NOMO-1 (cell line): ENCODE results near the gene CPNE7.
"Not testable (repeated sequence)": the region's sequence is repeated elsewhere in the genome, so short reads cannot be mapped to it uniquely, and the experiment has no call there.

Experiments
- DNase-seq, 2 experiments: peaks; one replicate each; lab custom pipeline; 2025; ENCODE audit not compliant: unreplicated experiment in 2 of 2; lab: John Stamatoyannopoulos, UW

Gene CPNE7

DNA sequence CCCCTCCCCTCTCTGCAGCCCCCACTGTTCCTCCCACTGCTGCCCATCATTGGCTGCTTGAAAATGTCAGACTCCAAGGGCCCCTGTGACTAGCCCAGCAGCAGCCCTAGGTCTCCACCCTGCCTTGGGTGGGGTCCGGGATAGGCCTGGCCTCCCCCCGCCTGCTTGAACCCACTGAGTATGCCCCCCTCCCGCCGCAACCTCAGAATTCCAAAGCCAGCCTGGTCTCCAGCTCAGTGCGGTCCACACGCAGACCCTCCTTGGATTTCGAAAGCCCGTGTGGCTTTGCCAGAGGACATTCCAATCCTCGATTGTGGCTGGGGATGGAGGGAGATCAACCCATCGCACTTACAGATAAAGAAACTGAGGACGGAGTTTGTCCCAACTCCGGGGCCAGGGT, 44.3 kb downstream of the CPNE7 start:
- DNase-seq = no peak

DNA sequence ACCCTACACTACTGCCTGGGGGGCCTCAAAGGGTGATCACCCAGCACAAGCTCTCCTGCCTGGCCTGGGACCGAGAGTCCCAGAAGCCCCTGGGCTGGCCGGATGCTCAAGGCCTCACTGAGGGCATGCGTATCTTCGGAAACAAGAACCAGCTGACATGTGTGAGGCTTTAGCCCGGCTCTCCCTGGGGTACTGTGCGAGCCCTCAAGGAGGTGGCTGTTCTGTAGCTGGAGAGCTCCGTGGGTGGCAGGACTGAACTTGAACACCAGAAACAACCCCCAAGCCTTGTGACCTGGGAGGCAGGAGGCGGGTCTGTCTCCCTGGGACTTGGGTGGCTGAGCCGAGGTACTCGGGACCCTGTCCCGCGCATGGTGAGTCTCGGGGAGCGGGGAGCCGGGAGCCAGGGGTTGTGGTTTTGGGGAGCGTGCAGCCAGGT, 44.9 kb downstream of the CPNE7 start:
- DNase-seq = no peak

DNA sequence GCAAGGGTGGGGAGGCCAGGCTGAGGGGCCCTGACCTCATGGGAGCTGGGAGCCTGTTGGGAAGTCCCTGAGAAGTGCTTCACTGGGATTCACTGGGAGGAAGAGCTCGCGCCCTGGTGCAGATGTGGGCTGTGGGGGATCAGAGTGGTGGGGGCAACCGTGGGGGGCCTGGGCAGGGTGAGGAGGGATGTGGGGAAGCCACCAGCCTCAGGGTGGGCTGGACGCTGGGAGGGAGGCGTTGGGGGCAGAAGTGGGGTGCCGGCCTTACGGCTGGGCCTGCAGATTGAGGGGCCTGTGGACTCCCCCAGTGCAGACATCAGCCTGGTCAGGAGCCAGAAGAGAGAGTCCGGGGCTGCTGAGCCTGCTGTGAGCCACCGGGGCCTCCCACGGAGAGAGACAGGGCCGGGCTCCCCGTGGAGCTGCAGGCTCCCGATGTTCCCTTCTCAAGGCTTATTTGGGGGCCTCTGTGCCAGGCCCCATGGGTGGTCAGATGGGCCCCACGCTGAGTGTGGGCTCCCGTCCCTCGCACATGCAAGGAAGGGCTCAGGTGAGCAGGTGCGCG, 45.7 kb downstream of the CPNE7 start:
- no peak for DNase-seq

DNA sequence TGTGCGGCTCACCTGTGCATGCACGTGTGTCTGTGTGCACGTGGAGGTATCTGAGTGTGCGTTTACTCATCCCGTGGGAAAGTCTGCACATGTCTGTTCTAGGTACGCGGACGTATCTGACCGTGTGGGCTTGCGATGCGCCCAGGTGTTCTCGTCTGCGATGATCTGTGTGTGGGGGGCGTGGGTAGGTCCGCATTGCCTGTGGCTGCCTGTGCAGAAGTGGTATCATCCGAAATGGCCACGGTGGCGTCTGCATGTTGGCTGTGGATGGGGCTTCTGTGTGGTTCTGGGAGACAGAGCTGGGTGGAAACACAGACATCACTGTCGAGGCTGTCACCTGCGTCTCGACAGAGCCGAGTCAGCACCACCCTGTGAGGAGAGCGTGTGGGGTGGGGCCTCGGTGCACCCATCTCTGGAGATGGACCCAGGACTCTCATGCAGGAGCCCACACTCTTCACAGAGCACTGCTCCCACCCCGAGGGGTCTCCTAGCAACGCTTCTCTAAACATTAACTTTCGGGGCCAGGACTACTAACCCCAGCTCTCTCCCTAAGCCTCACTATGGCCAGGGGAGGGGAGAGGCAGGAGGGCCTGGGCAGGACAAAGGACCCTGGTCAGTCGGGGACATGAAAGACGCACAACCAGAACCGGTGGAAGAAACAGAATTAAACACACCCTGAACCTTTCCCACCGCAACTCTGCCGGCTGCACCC, 46.3 kb downstream of the CPNE7 start:
- DNase-seq = no peak

DNA sequence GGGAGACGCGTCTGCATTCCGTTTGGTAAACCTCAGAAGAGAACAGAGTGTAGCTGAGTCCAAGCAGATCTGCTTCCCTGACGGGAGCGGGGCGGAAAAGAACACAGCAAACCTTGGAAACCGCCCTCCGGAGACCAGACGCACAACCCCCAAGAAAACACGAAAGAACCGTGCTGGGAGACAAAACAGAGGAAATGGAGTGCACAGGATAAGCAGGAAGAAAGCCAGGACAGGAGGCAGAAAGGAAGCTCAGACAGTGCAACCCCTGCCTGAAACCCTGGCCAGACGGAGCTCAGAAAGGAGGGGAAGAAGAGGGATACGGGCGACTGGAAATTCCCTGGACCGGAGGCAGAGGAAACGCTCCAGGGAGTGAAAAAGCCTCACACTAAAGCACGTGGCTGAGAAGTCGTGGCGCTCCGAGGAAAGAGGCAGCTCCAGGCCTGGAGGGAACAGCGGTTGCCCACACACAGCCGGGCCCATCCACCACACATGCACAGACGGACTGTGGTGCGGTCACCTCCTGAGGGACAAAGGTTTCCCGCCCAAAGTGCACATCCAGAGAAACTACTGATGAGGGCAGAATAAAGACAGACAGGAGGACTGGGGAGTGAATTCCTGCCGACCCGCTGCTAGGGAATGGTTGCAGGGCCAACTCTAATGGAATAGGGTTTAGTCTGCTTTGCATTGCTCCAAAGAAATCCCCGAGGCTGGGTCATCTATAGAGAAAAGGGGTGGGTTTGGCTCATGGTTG, 48.1 kb downstream of the CPNE7 start:
- DNase-seq = no peak

DNA sequence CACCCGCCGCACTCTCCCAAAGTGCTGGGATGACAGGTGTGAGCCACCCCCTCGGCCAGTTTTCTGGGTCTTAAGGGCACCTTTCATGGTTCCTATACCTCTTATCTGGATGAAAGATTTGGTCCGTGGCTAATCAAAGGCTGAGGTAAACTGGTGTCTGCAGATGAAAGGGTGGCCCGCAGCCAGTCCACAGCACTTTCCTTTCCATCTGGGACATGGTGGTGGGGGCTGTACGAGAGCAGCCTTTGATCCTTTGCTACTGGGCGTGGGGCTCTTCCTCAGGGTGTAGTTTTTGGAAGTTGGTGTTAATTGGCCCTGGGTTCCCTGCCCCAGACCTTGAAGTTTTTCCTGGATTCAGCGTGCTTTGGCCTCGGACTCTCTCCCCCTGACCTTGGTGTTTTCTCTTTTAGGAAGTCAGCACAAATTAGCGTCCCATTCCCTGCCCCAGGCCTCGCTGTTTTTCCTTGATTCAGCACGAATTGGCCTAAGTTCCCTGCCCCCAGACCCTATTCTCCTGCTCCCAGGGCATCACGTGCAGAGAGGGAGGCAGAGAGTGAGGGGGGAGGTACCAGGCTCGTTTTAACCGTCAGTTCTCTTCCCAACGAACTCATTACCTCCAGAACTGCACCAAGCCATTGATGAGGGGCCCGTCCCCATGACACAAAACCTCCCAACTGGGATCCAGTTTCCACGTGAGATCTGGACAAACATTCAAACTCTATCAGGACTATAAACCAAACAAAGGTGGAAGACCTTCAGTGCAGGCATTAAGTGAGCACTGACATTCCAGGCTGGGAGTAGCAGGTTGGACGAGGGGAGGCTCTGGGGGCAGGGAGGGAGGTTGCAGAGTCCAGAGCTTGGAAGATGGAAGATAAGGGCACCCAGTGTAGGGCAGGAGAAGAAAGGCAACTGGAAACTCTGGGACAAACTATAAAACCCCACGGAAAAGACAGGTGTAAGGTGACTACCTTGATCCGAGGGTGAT, 49.5 kb downstream of the CPNE7 start:
- DNase-seq = no peak

DNA sequence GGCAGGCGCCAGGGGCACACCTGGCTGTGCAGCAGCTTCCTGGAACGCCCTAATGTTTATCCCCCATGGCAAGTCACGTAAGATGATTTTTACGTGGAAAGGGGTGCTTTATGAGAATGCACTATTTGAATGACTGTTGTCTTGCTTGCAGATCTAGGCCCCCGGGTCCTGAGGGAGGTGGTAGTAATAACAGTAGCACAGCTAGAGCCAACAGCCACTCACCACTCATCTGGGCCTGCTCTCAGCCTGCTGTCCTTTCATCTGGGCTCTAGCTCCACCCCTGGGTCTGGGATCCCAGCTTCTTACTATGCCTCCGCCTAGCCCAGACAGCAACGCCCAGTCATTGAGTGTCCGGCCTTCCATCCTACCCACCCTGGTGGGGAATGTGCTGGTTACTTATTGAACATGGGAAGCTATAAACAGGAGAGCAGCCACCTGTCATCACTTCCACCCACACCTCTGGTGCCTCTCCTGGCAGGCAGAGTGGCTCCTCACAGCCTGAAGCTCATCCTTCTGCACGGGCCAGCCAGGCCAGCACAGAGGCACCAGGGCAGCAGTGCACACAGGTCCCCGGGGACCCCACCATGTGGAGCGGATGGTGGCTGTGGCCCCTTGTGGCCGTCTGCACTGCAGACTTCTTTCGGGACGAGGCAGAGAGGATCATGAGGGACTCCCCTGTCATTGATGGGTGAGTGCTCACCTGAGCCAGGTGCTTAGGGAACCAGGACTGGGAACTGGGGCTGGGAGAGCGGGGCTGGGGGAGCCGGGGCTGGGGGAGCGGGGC, 54.5 kb downstream of the CPNE7 start:
- no peak for DNase-seq

DNA sequence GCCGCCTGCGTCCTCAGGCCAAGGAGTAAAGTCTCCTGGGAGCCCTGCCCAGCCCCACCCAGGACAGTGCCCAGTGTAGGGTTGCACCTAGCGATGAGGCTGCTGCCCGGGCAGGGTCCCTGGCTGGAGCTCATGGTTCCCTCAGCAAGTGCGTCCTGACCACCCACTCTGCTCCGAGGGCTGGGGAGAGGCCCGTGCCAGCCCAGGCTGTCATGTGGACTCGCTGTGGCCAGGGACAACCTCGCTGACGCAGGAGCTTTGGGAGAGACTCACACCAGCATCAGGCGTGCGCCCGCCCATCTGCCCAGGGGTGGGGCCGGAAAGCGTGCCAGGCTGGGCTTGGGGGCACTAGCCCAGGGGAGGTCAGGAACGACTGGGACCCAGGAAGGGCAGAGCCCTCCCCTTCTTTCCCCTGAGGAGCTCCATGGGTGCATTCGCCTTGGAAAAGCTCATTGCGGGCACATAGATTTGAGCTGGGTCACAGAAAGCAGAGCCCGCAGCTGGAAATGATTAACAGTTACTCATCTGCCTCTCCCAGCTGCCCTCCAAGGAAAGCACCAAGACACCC, 57.6 kb downstream of the CPNE7 start:
- DNase-seq = no peak

DNA sequence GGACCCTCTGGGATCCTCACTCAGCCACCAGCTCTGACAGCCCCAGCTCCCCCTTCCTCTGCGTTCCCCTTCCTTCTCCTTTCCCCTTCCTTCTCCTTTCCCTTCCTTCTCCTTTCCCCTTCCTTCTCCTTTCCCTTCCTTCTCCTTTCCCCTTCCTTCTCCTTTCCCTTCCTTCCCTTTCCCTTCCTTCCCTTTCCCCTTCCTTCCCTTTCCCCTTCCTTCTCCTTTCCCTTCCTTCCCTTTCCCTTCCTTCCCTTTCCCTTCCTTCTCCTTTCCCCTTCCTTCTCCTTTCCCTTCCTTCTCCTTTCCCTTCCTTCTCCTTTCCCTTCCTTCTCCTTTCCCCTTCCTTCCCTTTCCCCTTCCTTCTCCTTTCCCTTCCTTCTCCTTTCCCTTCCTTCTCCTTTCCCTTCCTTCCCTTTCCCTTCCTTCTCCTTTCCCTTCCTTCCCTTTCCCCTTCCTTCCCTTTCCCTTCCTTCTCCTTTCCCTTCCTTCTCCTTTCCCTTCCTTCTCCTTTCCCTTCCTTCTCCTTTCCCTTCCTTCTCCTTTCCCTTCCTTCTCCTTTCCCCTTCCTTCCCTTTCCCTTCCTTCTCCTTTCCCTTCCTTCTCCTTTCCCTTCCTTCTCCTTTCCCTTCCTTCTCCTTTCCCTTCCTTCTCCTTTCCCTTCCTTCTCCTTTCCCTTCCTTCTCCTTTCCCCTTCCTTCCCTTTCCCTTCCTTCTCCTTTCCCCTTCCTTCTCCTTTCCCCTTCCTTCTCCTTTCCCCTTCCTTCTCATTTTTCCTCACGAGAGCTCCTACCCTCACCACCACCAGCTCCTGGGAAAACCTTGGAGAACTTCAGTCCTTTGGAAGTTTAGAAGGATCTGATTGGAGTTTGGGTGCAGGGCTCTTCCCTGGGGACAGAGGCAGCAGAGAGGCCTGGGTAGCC, 59.2 kb downstream of the CPNE7 start:
- DNase-seq = not testable (repeated sequence)

DNA sequence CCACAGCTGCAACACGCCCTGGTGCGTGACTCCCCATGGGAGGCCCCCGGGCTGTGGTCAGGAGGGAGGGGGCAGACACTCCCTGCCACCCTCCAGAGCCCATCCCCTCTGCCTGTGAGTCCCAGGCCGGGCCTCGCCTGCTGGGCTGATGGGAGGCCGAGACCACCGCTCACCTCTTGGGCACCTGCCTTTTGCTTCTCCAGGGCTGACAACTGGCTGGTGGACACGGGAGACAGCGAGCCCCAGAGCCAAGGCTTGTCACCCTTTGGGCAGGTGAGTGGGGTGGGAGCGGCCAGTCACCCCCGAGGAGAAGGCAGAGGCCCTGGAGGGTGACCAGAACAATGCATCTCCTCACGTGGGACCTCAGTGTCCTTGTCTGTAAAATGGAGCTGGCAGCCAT, 61.1 kb downstream of the CPNE7 start:
- no peak for DNase-seq

DNA sequence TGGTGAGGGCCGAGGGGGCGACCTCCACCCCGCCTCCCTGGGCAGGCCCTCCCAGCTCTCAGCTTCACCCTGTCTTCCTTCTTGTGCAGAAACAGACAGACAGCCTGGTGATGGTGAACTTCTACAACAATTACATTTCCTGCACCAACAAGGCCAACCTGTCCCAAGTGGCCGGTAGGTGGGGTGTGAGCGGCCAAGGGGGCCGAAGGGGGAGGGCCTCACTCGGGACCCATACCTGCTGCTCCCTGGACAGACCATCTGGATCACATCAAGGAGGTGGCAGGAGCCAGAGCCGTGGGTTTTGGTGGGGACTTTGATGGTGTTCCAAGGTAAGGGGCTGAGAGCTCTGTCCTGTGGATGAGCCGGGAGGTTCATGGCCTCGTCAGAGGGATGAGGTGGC, 61.8 kb downstream of the CPNE7 start:
- no peak for DNase-seq

DNA sequence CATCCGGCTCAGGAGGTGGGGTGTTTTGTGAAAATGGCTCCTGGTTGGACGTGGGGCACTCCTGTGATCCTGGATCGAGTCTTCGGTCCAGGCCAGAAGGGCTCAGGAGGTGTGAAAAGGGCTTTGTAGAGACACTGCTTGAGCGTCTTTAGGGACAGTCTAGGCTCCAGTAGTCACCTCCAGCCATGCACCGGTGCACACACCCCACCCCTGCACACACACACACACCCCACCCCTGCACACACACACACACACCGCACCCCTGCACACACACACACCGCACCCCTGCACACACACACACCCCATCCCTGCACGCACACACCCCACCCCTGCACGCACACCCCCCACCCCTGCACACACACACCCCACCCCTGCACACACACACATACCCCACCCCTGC, 62.9 kb downstream of the CPNE7 start:
- DNase-seq = no peak

DNA sequence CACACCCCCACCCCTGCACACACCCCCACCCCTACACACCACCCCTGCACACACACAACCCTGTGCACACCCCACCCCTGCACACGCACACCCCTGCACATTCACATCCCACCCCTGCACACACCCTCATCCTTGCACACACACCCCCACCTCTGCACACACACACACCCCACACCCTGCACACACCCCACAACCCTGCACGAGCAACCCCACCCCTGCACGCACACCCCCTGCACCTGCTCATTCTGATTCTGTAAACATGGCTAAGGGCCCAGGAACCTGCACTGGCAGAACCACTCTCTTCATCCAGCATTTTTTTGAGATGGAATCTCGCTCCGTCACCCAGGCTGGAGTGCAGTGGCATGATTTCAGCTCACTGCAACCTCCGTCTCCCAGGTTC, 63.8 kb downstream of the CPNE7 start:
- no peak for DNase-seq

DNA sequence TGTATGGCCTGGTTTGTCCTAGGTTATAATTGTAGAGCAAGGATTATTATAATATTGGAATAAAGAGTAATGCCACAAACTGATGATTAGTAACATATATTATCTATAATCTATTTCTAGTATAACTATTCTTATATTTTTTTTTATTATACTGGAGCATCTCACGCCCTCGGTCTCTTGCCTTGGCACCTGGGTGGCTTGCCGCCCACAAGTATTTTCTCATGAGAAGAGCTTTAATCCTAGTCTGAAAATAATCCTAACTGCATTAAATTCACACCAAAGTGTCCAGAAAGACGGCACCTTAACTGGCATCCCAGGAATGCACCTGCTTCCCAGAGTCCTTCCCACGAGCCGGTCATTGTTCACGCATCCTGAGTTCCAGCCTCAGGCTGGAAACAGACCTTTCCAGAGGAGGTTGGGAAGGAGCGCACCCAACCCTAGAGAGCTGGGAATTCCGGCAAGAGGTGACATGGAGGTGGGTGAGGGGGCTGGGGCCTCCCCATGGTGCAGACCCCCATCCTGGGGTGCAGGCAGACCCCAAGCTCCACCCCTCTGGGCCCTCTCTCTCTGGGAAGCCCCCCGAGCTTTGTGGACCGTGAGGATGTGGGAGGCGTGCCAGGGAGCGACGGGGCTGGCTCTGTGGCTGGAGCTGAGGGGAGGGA, 66.0 kb downstream of the CPNE7 start:
- no peak for DNase-seq

DNA sequence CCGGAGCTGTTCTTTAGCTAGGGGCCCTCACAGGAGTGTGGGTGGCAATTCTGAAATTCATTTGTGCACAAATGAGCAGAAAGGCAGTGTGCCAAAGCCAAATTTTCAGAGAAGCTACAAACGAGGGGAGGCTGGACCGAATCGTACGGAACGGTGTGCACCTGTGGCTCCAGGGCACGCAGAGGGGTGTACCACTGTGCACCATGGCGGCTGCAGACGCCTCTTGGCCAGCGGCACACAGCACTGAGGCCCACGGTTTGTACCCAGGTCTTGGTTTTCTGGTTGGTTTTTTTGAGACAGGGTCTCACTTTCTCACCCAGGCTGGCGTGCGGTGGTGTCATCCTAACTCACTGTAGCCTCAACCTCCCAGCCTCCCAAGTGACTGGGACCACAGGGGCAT, 67.0 kb downstream of the CPNE7 start:
- DNase-seq = no peak

DNA sequence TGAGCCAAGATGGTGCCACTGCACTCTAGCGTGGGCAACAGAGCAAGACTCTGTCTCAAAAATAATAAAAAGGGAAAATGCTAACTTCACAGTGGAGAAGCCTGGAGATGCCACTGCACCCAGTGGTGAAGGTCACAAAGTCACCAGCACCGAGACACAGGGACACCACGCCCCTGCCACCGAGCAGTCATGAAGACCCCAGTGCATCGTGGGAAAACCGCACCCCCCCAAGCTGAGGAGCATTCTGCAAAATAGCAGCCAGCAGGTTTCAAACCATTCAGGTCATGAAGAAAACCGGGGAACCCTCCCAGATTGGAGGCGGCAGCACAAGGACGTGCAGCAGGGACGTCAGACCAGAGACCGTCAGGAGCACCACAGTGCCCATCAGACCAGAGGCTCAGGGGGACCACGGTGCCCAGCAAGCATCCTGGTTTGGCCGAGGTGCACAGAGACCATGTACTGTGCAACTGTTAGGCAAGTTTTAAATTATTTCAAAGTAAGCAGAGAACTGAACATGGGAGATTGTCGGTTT, 68.3 kb downstream of the CPNE7 start:
- no peak for DNase-seq

DNA sequence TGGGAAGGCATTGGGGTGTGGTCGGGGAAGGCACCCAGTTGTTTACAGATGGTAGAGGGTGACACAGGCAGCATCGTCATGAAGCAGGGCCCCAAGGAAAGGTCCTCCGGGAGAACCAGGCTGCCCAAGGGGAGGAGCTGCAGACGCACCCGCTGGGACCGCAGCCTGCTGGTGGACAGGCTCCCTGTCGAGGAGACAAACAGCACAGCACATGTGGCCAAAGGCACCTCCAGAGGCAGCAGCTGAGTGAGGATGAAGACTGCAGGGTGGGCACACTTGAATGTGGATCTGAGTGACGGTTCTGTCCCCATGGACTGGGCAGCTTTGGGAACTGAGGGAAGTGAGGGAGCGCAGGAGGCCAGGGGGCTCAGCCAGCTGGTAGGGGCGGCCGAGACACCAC, 69.6 kb downstream of the CPNE7 start:
- no peak for DNase-seq

DNA sequence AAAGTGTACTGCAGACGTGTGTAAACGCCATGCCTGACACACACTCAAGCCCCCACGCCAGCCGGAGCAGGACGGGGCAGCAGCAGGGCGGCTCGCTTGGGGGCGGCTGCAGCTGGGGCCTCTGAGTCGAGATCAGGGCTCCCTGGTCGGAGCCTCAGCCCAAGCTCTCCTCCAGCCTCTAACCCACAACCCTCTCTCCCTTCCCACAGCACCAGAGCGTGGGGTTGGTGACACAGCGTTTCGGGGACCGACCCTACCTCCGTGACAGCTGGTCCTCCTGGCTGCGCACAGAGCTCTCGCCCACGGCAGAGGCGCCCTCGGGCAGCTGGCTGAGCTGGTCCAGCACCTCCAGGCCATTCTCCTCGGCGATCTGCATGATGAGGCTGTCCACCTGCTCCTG, 70.7 kb downstream of the CPNE7 start:
- DNase-seq = no peak
